AG10803 (cell line): Measurements from ENCODE around the gene PGM2L1.
"Not testable (repeated sequence)": the region's sequence is repeated elsewhere in the genome, so short reads cannot be mapped to it uniquely, and the experiment has no call there.

Source experiments
- DNase-seq: peaks from one replicate; pipeline ENCODE4 v3.0.0; 2010; ENCODE audit warnings: low read depth
- H3K4me3 ChIP-seq: 2 replicates; pipeline ENCODE4 v1.5.1; 2011; ENCODE audit warnings: mild to moderate bottlenecking, low read length, control low read depth
- TF ChIP-seq, protein P1 (sequence below): conservative IDR thresholded peaks from 2 replicates; pipeline ENCODE4 v1.5.1; 2011; ENCODE audit warnings: mild to moderate bottlenecking, low read length, control low read depth, inconsistent platforms

PGM2L1 gene

DNA sequence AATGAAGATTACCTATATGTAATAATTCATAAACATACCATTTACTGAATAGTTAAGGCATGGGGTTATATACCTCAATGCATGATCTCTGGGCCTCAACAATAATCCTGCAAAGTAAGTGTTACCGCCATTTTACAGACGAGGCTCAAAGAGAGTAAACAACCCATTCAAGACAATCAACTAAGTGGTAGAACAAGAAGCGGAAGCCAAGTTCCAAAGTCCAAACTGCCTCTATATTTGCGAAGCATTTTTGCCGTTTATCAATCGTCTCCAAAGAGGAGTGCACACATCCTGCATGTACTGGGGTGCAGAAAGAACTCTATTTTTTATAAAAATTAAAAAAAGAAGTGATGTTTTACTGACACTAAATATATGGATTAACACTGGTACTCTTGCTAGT lies 59.3 kb downstream of the PGM2L1 start:
- no peak for DNase-seq
- TF ChIP-seq, protein P1, sequence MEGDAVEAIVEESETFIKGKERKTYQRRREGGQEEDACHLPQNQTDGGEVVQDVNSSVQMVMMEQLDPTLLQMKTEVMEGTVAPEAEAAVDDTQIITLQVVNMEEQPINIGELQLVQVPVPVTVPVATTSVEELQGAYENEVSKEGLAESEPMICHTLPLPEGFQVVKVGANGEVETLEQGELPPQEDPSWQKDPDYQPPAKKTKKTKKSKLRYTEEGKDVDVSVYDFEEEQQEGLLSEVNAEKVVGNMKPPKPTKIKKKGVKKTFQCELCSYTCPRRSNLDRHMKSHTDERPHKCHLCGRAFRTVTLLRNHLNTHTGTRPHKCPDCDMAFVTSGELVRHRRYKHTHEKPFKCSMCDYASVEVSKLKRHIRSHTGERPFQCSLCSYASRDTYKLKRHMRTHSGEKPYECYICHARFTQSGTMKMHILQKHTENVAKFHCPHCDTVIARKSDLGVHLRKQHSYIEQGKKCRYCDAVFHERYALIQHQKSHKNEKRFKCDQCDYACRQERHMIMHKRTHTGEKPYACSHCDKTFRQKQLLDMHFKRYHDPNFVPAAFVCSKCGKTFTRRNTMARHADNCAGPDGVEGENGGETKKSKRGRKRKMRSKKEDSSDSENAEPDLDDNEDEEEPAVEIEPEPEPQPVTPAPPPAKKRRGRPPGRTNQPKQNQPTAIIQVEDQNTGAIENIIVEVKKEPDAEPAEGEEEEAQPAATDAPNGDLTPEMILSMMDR, result no peak
- H3K4me3 ChIP-seq, result no peak overlapping the region

DNA sequence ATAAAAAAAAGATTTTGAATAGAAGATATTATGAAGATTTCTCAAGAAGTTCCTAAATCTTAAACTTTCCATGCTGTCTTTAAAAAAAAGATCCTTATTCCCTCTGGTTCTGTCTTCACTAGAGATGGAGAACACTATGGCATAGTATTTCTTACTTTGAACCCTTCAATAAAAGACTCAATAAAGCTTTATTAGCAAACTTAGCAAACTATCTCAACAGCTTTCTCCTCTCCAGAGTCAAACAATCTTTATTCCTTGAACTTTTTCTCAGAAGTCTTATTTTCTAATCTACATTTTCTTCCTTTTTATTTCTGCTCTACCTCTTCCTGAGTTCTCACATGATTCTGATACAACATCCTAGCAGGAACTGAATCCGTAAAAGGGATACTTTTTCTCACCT lies 65.0 kb downstream of the PGM2L1 start:
- DNase-seq, result no peak

DNA sequence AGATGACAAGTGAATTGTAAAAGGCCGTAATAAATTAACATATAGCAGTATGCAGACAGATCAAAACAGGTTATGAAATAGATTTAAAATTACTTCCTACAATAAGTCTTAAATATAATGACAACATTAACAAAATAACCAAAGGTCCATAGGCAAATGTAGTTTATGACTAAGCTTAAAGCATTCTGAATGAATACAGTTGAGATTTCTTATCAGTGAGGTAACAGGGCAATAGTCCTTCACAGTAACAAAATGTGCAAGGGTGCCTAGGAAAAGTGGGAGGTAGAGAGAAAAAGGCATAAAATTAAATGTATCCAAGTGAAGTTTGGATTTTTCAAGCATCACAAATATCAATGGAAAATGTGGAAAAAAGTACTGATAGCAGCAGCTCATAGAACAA lies 65.9 kb downstream of the PGM2L1 start:
- TF ChIP-seq, protein P1, result no peak
- DNase-seq, result no peak
- no peak overlapping the region for H3K4me3 ChIP-seq

More for the DNA sequence above, 65.0 kb downstream of the PGM2L1 start:
- TF ChIP-seq, protein P1, result no peak
- no peak overlapping the region for H3K4me3 ChIP-seq

DNA sequence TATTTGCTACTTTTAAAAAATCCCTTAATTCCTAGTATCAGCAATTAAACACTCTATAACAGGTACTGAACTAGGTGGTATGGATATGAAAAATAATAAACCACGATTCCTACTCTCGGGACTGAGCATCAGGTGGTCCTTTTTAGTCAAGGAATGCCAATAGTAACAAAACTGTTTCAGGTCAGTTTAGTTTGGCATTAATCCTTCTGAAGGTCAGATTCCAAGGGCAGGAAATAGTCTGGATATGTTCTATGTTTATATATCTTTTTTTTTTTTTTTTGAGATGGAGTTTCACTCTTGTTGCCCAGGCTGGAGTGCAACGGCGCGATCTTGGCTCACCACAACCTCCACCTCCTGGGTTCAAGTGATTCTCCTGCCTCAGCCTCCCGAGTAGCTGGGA lies 67.2 kb downstream of the PGM2L1 start:
- not testable (repeated sequence) for DNase-seq, H3K4me3 ChIP-seq

DNA sequence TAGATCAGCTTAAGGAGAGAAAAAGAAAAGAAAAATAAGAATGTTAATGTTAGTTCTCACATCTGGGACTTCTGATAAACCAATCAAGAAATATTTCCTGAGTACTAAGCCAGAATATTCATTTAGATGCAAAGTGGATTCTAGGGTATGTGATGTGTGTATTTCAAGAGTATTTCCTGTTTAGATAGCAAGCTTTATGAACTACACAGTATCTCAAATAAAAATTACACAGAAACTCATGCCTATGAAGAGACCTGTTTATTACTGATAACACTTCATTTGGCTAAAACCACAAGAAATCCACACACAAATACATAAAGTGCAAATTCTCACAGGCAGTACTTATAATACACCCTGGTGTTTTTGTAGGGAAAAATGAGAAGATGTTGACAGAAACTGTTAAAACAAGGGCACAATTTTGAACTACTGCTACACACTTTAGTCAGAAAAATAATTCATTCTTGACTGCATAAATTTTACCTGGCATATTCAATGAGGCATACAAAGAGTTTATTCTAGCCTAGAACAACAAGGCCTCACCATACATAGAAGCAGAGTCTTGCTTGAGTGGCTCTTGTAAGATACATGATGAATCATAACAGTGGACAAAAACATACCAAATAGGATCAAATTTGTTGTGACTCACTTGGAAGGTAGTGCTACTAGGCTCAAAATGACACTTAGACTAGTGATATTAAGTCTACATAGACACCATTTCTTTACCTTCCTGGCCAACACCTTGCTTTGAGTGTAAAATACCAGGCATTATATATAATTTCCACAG lies 68.0 kb downstream of the PGM2L1 start:
- peak; percentile 40 for DNase-seq
- TF ChIP-seq, protein P1, result no peak
- H3K4me3 ChIP-seq, result no peak overlapping the region

DNA sequence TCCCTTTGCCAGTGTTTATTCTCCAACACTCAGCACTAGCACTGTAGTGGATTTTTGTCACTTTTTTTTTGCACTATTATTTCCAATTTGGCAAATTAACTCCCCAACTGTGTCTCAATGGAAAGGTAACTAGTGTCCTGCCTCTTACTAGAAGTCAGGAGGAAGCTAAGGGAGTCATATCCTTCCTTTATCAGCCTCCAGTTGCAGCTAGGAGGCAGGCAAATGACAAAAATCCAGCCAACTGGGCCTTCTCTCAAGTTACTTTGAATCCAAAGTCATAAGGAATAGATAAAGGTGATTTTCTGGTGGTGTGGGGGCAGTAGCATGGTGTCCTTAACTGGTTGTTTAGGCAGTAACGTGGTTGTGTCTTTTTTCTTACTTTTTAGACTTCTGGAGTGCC lies 71.2 kb downstream of the PGM2L1 start:
- H3K4me3 ChIP-seq, result no peak overlapping the region
- no peak for DNase-seq
- TF ChIP-seq, protein P1, result no peak

DNA sequence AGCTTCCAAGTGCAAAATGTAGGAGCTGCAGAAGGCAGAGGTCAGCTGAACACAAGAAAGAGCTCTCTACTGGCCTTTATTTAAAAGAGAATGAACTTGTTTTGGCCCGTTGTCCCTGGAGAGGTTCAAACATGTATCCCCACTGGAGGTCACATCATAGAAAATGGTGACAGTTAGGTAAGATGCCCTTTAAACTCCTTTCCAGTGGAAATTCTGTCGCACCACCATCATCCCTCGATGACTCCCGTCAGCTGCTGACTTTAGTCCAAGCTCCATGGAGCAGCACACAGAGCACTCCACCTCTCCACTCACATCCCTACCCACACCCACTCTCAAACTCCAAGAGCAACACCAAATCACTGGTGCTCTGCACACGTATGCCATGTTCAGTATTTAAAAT lies 71.6 kb downstream of the PGM2L1 start:
- DNase-seq, result no peak
- TF ChIP-seq, protein P1, result no peak
- H3K4me3 ChIP-seq, result no peak overlapping the region
